Measurements from ENCODE around the gene GCSAM. TPM values are rescaled to one million over a fixed set of nuclear protein-coding genes. Genes with fewer than 3 reads are reported as not detected.

GCSAM gene
- total and polyA plus RNA-seq, 2 donors (not counting 1 experiment from before 2014, with no cell fraction given) = 14.9 to 24.6 TPM

GRCh38 chr3:112087746-112088145 is 45.3 kb downstream of the GCSAM start:
- CTCF ChIA-PET = no interaction called here
- H3K27me3 Mint-ChIP-seq = peaks cover 30% of the 10 kb centered on the region
- Histone ChIP-seq H3K4me3 (ENCODE audit: control extremely low read depth in 1 of 5, extremely low read depth in 1 of 5, insufficient read depth in 1 of 5, low read depth in 2 of 5, low read length in 4 of 5) (no peak overlapping the region), H3K27me3 (replicated peaks in 1 of 4; ENCODE audit: control extremely low read depth in 1 of 4, control insufficient read depth in 3 of 4, insufficient read depth in 4 of 4, low read length in 3 of 4) (peaks cover 0 to 39% (median 22%) of the 10 kb centered on the region in 4 experiments), H2AFZ (ENCODE audit: insufficient read depth, low read depth, low read length, poor library complexity, severe bottlenecking) (no peak overlapping the region), H3K4me1 (ENCODE audit: control insufficient read depth in 2 of 2, insufficient read depth in 2 of 2, low read length in 2 of 2) (peaks cover 21 to 34% of the 10 kb centered on the region in 2 donors), H3K9ac (ENCODE audit: low read length) (no peak overlapping the region), H3K36me3 (replicated peaks in 1 of 2; ENCODE audit: control extremely low read depth in 1 of 2, control insufficient read depth in 1 of 2, extremely low read depth in 1 of 2, insufficient read depth in 2 of 2, low read length in 1 of 2) (no peaks in the 10 kb centered on the region), H3K79me2 (ENCODE audit: control insufficient read depth, insufficient read depth, low read length) (no peaks in the 10 kb centered on the region), H3K4me2 (replicated peaks; ENCODE audit: low read depth, low read length, poor library complexity, severe bottlenecking) (no peak overlapping the region), H3K9me3 (ENCODE audit: control extremely low read depth in 1 of 3, control insufficient read depth in 2 of 3, insufficient read depth in 1 of 3, low read length in 2 of 3) (peaks cover 0 to 9% (median 0%) of the 10 kb centered on the region in 3 donors), H3K27ac (ENCODE audit: low read length in 2 of 2) (no peak overlapping the region), H4K20me1 (ENCODE audit: control insufficient read depth, insufficient read depth, low read length, poor library complexity, severe bottlenecking) (no peaks in the 10 kb centered on the region)
- peaks cover 35% of the 10 kb centered on the region for H3K4me1 Mint-ChIP-seq
- no peak for ATAC-seq (ENCODE audit: low read depth)
- H3K9me3 Mint-ChIP-seq (ENCODE audit: insufficient read depth) = no peaks in the 10 kb centered on the region
- 96% methylated on average over 5 of the region's 5 CpGs for WGBS (ENCODE audit: insufficient coverage)
- POLR2A ChIA-PET = no interaction called here
- H3K27ac Mint-ChIP-seq = no peak overlapping the region
- H3K4me3 Mint-ChIP-seq = peak overlapping the region; percentile 12
- intact Hi-C loops (cut with micrococcal nuclease) = no loop called here
- DNase-seq = no peak
- TF ChIP-seq CTCF (IDR thresholded peaks at IDR 0.05) (no peak), EZH2 (IDR thresholded peaks at IDR 0.05; ENCODE audit: borderline replicate concordance, insufficient read depth, low read depth, low read length, poor library complexity, severe bottlenecking) (no peak)

GRCh38 chr3:112086875-112087524 is 46.0 kb downstream of the GCSAM start:
- Histone ChIP-seq H3K27me3 (replicated peaks in 1 of 4; ENCODE audit: control extremely low read depth in 1 of 4, control insufficient read depth in 3 of 4, insufficient read depth in 4 of 4, low read length in 3 of 4) (peaks cover 0 to 39% (median 22%) of the 10 kb centered on the region in 4 experiments), H3K36me3 (replicated peaks in 1 of 2; ENCODE audit: control extremely low read depth in 1 of 2, control insufficient read depth in 1 of 2, extremely low read depth in 1 of 2, insufficient read depth in 2 of 2, low read length in 1 of 2) (no peaks in the 10 kb centered on the region), H3K9me3 (ENCODE audit: control extremely low read depth in 1 of 3, control insufficient read depth in 2 of 3, insufficient read depth in 1 of 3, low read length in 2 of 3) (peaks cover 0 to 9% (median 0%) of the 10 kb centered on the region in 3 donors), H3K4me1 (ENCODE audit: control insufficient read depth in 2 of 2, insufficient read depth in 2 of 2, low read length in 2 of 2) (peaks cover 14 to 27% of the 10 kb centered on the region in 2 donors), H3K4me2 (replicated peaks; ENCODE audit: low read depth, low read length, poor library complexity, severe bottlenecking) (peak overlapping the region; percentile 78), H3K4me3 (ENCODE audit: control extremely low read depth in 1 of 5, extremely low read depth in 1 of 5, insufficient read depth in 1 of 5, low read depth in 2 of 5, low read length in 4 of 5) (peak overlapping the region in 4 of 5 experiments; percentile 54 to 66 (median 60)), H4K20me1 (ENCODE audit: control insufficient read depth, insufficient read depth, low read length, poor library complexity, severe bottlenecking) (no peaks in the 10 kb centered on the region), H3K79me2 (ENCODE audit: control insufficient read depth, insufficient read depth, low read length) (no peaks in the 10 kb centered on the region), H3K9ac (ENCODE audit: low read length) (peak overlapping the region; percentile 60), H2AFZ (ENCODE audit: insufficient read depth, low read depth, low read length, poor library complexity, severe bottlenecking) (peak overlapping the region; percentile 73), H3K27ac (ENCODE audit: low read length in 2 of 2) (no peak overlapping the region)
- ChIA-PET CTCF (no interaction called here), POLR2A (no interaction called here)
- Mint-ChIP-seq H3K27ac (peak overlapping the region; percentile 58), H3K4me3 (peak overlapping the region; percentile 86), H3K9me3 (ENCODE audit: insufficient read depth) (no peaks in the 10 kb centered on the region), H3K27me3 (peaks cover 30% of the 10 kb centered on the region), H3K4me1 (peaks cover 28% of the 10 kb centered on the region)
- no peak for TF ChIP-seq CTCF (IDR thresholded peaks at IDR 0.05)
- TF ChIP-seq EZH2 (IDR thresholded peaks at IDR 0.05; ENCODE audit: borderline replicate concordance, insufficient read depth, low read depth, low read length, poor library complexity, severe bottlenecking) = no peak
- ATAC-seq (ENCODE audit: low read depth) (no peak), DNase-seq (no peak)
- WGBS (ENCODE audit: insufficient coverage) = 94% methylated on average over 2 of the region's 14 CpGs
- intact Hi-C loops (cut with micrococcal nuclease) = no loop called here

All from B cell (primary cell).